ENCODE measurements around the gene CATSPERD. TPM values are rescaled to one million over a fixed set of nuclear protein-coding genes. Genes with fewer than 3 reads are reported as not detected.

Gene CATSPERD
- total RNA-seq, 1 experiment from 2014 or later: not detected

- no peak overlapping the region for H4K8ac ChIP-seq (replicated peaks; ENCODE audit: insufficient read length, low read depth, low read length)
- no peak overlapping the region for H3K9ac ChIP-seq (ENCODE audit: extremely low read depth, insufficient read length, low read length)
- H3K4me2 ChIP-seq (ENCODE audit: insufficient read depth, insufficient read length, low read length): no peak overlapping the region
- no peak overlapping the region for H3K4me3 Mint-ChIP-seq
- no peak overlapping the region for H2BK15ac ChIP-seq (ENCODE audit: low read depth, low read length)
- no peak overlapping the region for H3K23ac ChIP-seq (ENCODE audit: insufficient read length, low read depth, low read length)
- H4K91ac ChIP-seq (ENCODE audit: insufficient read length, low read depth, low read length): no peak overlapping the region
- no peak overlapping the region for H3K4ac ChIP-seq (ENCODE audit: low read depth, low read length)
- no peak overlapping the region for H2BK20ac ChIP-seq (ENCODE audit: low read depth, low read length, poor library complexity, severe bottlenecking)
- no peaks in the 10 kb centered on the region for H4K20me1 ChIP-seq (ENCODE audit: control insufficient read depth, insufficient read depth, insufficient read length)
- H2AK5ac ChIP-seq (ENCODE audit: insufficient read length, low read length): no peak overlapping the region
- H3K23me2 ChIP-seq (ENCODE audit: insufficient read length, low read depth, low read length, poor library complexity, severe bottlenecking): no peaks in the 10 kb centered on the region
- no peak overlapping the region for H3K27ac Mint-ChIP-seq
- no peak overlapping the region for H2AFZ ChIP-seq (ENCODE audit: low read length)
- peaks cover 15 to 20% (median 19%) of the 10 kb centered on the region in 3 experiments; a peak in 6 of 7 replicates for H3K36me3 Mint-ChIP-seq (ENCODE audit: insufficient read depth in 1 of 3, low read depth in 3 of 3)
- no peaks in the 10 kb centered on the region for H3K27me3 ChIP-seq (ENCODE audit: insufficient read depth, low read length)
- no peak overlapping the region for H3K18ac ChIP-seq (ENCODE audit: insufficient read length, low read depth, low read length)
- no peaks in the 10 kb centered on the region for H3K79me2 ChIP-seq (ENCODE audit: insufficient read depth, low read length)
- H3K4me1 ChIP-seq (ENCODE audit: insufficient read depth, low read length): no peaks in the 10 kb centered on the region
- no CpG with 5 or more reads among the region's 9 CpGs for WGBS (ENCODE audit: extremely low coverage, insufficient read length, low lambda C conversion rate)
- H3T11ph ChIP-seq (ENCODE audit: low read length): no peak overlapping the region
- H3K56ac ChIP-seq (ENCODE audit: insufficient read length, low read depth, low read length): no peak overlapping the region
- H3K27me3 Mint-ChIP-seq (ENCODE audit: low read depth): peaks cover 5% of the 10 kb centered on the region
- H2BK120ac ChIP-seq (ENCODE audit: low read depth, low read length, poor library complexity, severe bottlenecking): no peak overlapping the region
- no peak overlapping the region for H3K27ac ChIP-seq (ENCODE audit: insufficient read length, low read depth, low read length)
- no peak overlapping the region for H2BK12ac ChIP-seq (ENCODE audit: insufficient read length, low read depth, low read length)
- no peak for TF ChIP-seq CTCF (conservative IDR thresholded peaks at IDR 0.05)
- no peaks in the 10 kb centered on the region for H3K4me1 Mint-ChIP-seq
- H3K79me1 ChIP-seq (ENCODE audit: insufficient read depth, low read depth, low read length, poor library complexity, severe bottlenecking): no peaks in the 10 kb centered on the region
- H4K5ac ChIP-seq (ENCODE audit: insufficient read length, low read depth, low read length): no peak overlapping the region
- no peak overlapping the region for H3K14ac ChIP-seq (ENCODE audit: insufficient read depth, low read length)
- H2BK5ac ChIP-seq (ENCODE audit: insufficient read length, low read length): no peak overlapping the region
- no peaks in the 10 kb centered on the region for H3K9me3 ChIP-seq (ENCODE audit: control insufficient read depth, low read depth, low read length)
- H3K9me3 Mint-ChIP-seq: no peaks in the 10 kb centered on the region
- DNase-seq: no peak
Observed at GRCh38 chr19:5782322-5782721, 61.9 kb downstream of the CATSPERD start.

Data from H9 (cell line).